ENCODE data around the gene COASY. TPM values are rescaled to one million over a fixed set of nuclear protein-coding genes. Genes with fewer than 3 reads are reported as not detected.

COASY gene
- total RNA-seq, 1 donor from 2014 or later = 52.0 TPM

- Histone ChIP-seq H3K9ac (ENCODE audit: low read length) (peak overlapping the region; percentile 84), H3K27me3 (ENCODE audit: insufficient read depth, low read length) (no peaks in the 10 kb centered on the region), H3K27ac (ENCODE audit: low read depth, low read length) (peak overlapping the region; percentile 100), H3K36me3 (ENCODE audit: insufficient read depth, low read length) (no peaks in the 10 kb centered on the region), H4K20me1 (ENCODE audit: insufficient read depth, low read length) (no peaks in the 10 kb centered on the region), H3K9me3 (ENCODE audit: insufficient read depth, low read depth, low read length) (no peaks in the 10 kb centered on the region), H3K4me2 (ENCODE audit: low read length) (peak overlapping the region; percentile 79), H3K4me3 (ENCODE audit: insufficient read depth, low read depth, low read length) (peak overlapping the region; percentile 9), H2AFZ (ENCODE audit: low read depth, low read length) (no peak overlapping the region), H3K4me1 (ENCODE audit: insufficient read depth, low read length) (peaks cover 60% of the 10 kb centered on the region), H3K79me2 (ENCODE audit: insufficient read depth, low read length) (no peaks in the 10 kb centered on the region)
- Mint-ChIP-seq H3K27me3 (ENCODE audit: low read depth, unreplicated experiment) (no peaks in the 10 kb centered on the region), H3K4me3 (ENCODE audit: unreplicated experiment) (peak overlapping the region; percentile 67), H3K4me1 (ENCODE audit: low read depth, unreplicated experiment) (peaks cover 77% of the 10 kb centered on the region), H3K36me3 (ENCODE audit: low read depth, unreplicated experiment) (peaks cover 13% of the 10 kb centered on the region), H3K27ac (ENCODE audit: unreplicated experiment) (peak overlapping the region; percentile 100), H3K9me3 (ENCODE audit: unreplicated experiment) (no peaks in the 10 kb centered on the region)
- DNase-seq (ENCODE audit: low read depth) (peak; percentile 34), FAIRE-seq (no peak)
- no peak for TF ChIP-seq CTCF (IDR thresholded peaks at IDR 0.05; ENCODE audit: insufficient read depth, low read depth, low read length)
- TF ChIP-seq EZH2 (IDR thresholded peaks at IDR 0.05; ENCODE audit: insufficient read depth, low read length) = no peak
Observed at GRCh38 chr17:42518755-42519545, 43.0 kb upstream of the COASY start.

GRCh38 chr17:42519546-42520491 is 42.1 kb upstream of the COASY start:
- no peaks in the 10 kb centered on the region for H3K79me2 ChIP-seq (ENCODE audit: insufficient read depth, low read length)
- H3K9me3 Mint-ChIP-seq (ENCODE audit: unreplicated experiment) = no peaks in the 10 kb centered on the region
- peak; percentile 9 for FAIRE-seq
- no peaks in the 10 kb centered on the region for H3K36me3 ChIP-seq (ENCODE audit: insufficient read depth, low read length)
- peaks cover 64% of the 10 kb centered on the region for H3K4me1 ChIP-seq (ENCODE audit: insufficient read depth, low read length)
- H3K27me3 ChIP-seq (ENCODE audit: insufficient read depth, low read length) = no peaks in the 10 kb centered on the region
- H3K9ac ChIP-seq (ENCODE audit: low read length) = peak overlapping the region; percentile 84
- peaks cover 80% of the 10 kb centered on the region for H3K4me1 Mint-ChIP-seq (ENCODE audit: low read depth, unreplicated experiment)
- no peak overlapping the region for H2AFZ ChIP-seq (ENCODE audit: low read depth, low read length)
- peak overlapping the region; percentile 100 for H3K27ac Mint-ChIP-seq (ENCODE audit: unreplicated experiment)
- H3K4me2 ChIP-seq (ENCODE audit: low read length) = peak overlapping the region; percentile 79
- H3K4me3 ChIP-seq (ENCODE audit: insufficient read depth, low read depth, low read length) = peak overlapping the region; percentile 9
- H3K27ac ChIP-seq (ENCODE audit: low read depth, low read length) = peak overlapping the region; percentile 100
- no peaks in the 10 kb centered on the region for H4K20me1 ChIP-seq (ENCODE audit: insufficient read depth, low read length)
- peak; percentile 99 for DNase-seq (ENCODE audit: low read depth)
- peak overlapping the region; percentile 67 for H3K4me3 Mint-ChIP-seq (ENCODE audit: unreplicated experiment)
- no peaks in the 10 kb centered on the region for H3K27me3 Mint-ChIP-seq (ENCODE audit: low read depth, unreplicated experiment)
- TF ChIP-seq EZH2 (IDR thresholded peaks at IDR 0.05; ENCODE audit: insufficient read depth, low read length) = no peak
- no peak for TF ChIP-seq CTCF (IDR thresholded peaks at IDR 0.05; ENCODE audit: insufficient read depth, low read depth, low read length)
- H3K36me3 Mint-ChIP-seq (ENCODE audit: low read depth, unreplicated experiment) = peaks cover 12% of the 10 kb centered on the region
- no peaks in the 10 kb centered on the region for H3K9me3 ChIP-seq (ENCODE audit: insufficient read depth, low read depth, low read length)

Measured in astrocyte (in vitro differentiated cells and primary cell).